Sigmoid colon (tissue), 4 donors: ENCODE data around the gene IRX4.

Experiments used
- CTCF ChIP-seq, 4 experiments: fragments of 450-650 bp in 3 of 4; fragments of 200-600 bp in 1 of 4; IDR thresholded peaks; one replicate each; pipeline ENCODE4 v1.5.1; 2016 to 2019; ENCODE audit warnings: antibody characterized with exemption in 4 of 4, mild to moderate bottlenecking in 3 of 4, moderate library complexity in 2 of 4
- EP300 ChIP-seq, 4 donors: sonication (generic); formaldehyde crosslinking; IDR thresholded peaks; one replicate each; pipeline ENCODE4 v1.6.1; 2017; ENCODE audit warnings: antibody characterized with exemption in 4 of 4
- POLR2A ChIP-seq, 2 donors: fragments of 450-650 bp; IDR thresholded peaks; one replicate each; pipeline ENCODE4 v1.6.1; 2016; ENCODE audit warnings: antibody characterized with exemption in 2 of 2, mild to moderate bottlenecking in 2 of 2, moderate library complexity in 2 of 2
- POLR2AphosphoS5 ChIP-seq, 4 donors: sonication (generic); formaldehyde crosslinking; IDR thresholded peaks; one replicate each; pipeline ENCODE4 v1.6.1; 2017; ENCODE audit warnings: antibody characterized with exemption in 4 of 4

GRCh38 chr5:1875281-1875842 is 7.4 kb downstream of the IRX4 start:
- TF ChIP-seq CTCF (IDR thresholded peaks at IDR 0.05) (no peak), EP300 (IDR thresholded peaks at IDR 0.05) (no peak), POLR2A (IDR thresholded peaks at IDR 0.05) (no peak), POLR2AphosphoS5 (IDR thresholded peaks at IDR 0.05) (no peak)
